Glomerular visceral epithelial cell (primary cell): ENCODE results near the gene COL13A1.

Source experiments
- DNase-seq: peaks from one replicate; pipeline ENCODE4 v3.0.0-alpha.2; 2016; ENCODE audit errors: extremely low spot score

COL13A1 gene

GRCh38 chr10:69845574-69846292 lies 44.0 kb downstream of the COL13A1 start:
- DNase-seq = peak; percentile 93

- peak; percentile 25 for DNase-seq
These were observed 44.7 kb downstream of the COL13A1 start for GRCh38 chr10:69846293-69846921.

- DNase-seq = no peak
These were observed 45.8 kb downstream of the COL13A1 start for GRCh38 chr10:69847458-69847857.

- peak; percentile 24 for DNase-seq
These were observed 46.2 kb downstream of the COL13A1 start for GRCh38 chr10:69847883-69848282.

- no peak for DNase-seq
These were observed 46.7 kb downstream of the COL13A1 start for GRCh38 chr10:69848454-69848853.

GRCh38 chr10:69849825-69850224 lies 48.1 kb downstream of the COL13A1 start:
- no peak for DNase-seq

- DNase-seq = no peak
These were observed 48.7 kb downstream of the COL13A1 start for GRCh38 chr10:69850440-69850839.

- no peak for DNase-seq
These were observed 49.6 kb downstream of the COL13A1 start for GRCh38 chr10:69851306-69851705.

GRCh38 chr10:69853064-69853463 lies 51.4 kb downstream of the COL13A1 start:
- no peak for DNase-seq

- no peak for DNase-seq
These were observed 53.0 kb downstream of the COL13A1 start for GRCh38 chr10:69854511-69855345.

GRCh38 chr10:69855346-69856111 lies 53.8 kb downstream of the COL13A1 start:
- DNase-seq = no peak

- no peak for DNase-seq
These were observed 55.0 kb downstream of the COL13A1 start for GRCh38 chr10:69856601-69857166.

GRCh38 chr10:69858201-69858600 lies 56.5 kb downstream of the COL13A1 start:
- DNase-seq = no peak

- DNase-seq = no peak
These were observed 58.6 kb downstream of the COL13A1 start for GRCh38 chr10:69860271-69860670.

- DNase-seq = peak; percentile 60
These were observed 59.8 kb downstream of the COL13A1 start for GRCh38 chr10:69861251-69862240.

GRCh38 chr10:69862882-69863530 lies 61.3 kb downstream of the COL13A1 start:
- no peak for DNase-seq

- no peak for DNase-seq
These were observed 61.9 kb downstream of the COL13A1 start for GRCh38 chr10:69863580-69863979.

GRCh38 chr10:69864321-69864720 lies 62.6 kb downstream of the COL13A1 start:
- peak; percentile 39 for DNase-seq

GRCh38 chr10:69865450-69865849 lies 63.7 kb downstream of the COL13A1 start:
- DNase-seq = no peak

GRCh38 chr10:69866246-69866687 lies 64.6 kb downstream of the COL13A1 start:
- DNase-seq = no peak
